Activated T-cell treated with anti-CD3 and anti-CD28 coated beads for 1 hour (primary cell): Measurements from ENCODE around the gene CCDC192.
"Not testable (repeated sequence)": the region's sequence is repeated elsewhere in the genome, so short reads cannot be mapped to it uniquely, and the experiment has no call there.

Experiments
- DNase-seq: peaks from one replicate; pipeline ENCODE4 v3.0.0-alpha.2; 2020; ENCODE audit warnings: low read depth

CCDC192 gene

GRCh38 chr5:127846884-127847283 lies 143.7 kb downstream of the CCDC192 start:
- DNase-seq = no peak

GRCh38 chr5:127847641-127848040 lies 144.4 kb downstream of the CCDC192 start:
- DNase-seq = not testable (repeated sequence)

- DNase-seq = no peak
Observed at GRCh38 chr5:127848098-127848497, 144.9 kb downstream of the CCDC192 start.

- DNase-seq = no peak
Observed at GRCh38 chr5:127849408-127849807, 146.2 kb downstream of the CCDC192 start.

GRCh38 chr5:127849891-127850290 lies 146.7 kb downstream of the CCDC192 start:
- no peak for DNase-seq

GRCh38 chr5:127851964-127852363 lies 148.8 kb downstream of the CCDC192 start:
- no peak for DNase-seq

- DNase-seq = no peak
Observed at GRCh38 chr5:127854520-127854919, 151.3 kb downstream of the CCDC192 start.

GRCh38 chr5:127856292-127856691 lies 153.1 kb downstream of the CCDC192 start:
- DNase-seq = no peak

- no peak for DNase-seq
Observed at GRCh38 chr5:127858116-127858784, 155.1 kb downstream of the CCDC192 start.

- DNase-seq = no peak
Observed at GRCh38 chr5:127860291-127860690, 157.1 kb downstream of the CCDC192 start.

- no peak for DNase-seq
Observed at GRCh38 chr5:127863161-127863560, 160.0 kb downstream of the CCDC192 start.

GRCh38 chr5:127863610-127864395 lies 160.6 kb downstream of the CCDC192 start:
- DNase-seq = no peak

- no peak for DNase-seq
Observed at GRCh38 chr5:127864511-127864910, 161.3 kb downstream of the CCDC192 start.

- no peak for DNase-seq
Observed at GRCh38 chr5:127865273-127865672, 162.1 kb downstream of the CCDC192 start.

- no peak for DNase-seq
Observed at GRCh38 chr5:127867022-127867783, 164.0 kb downstream of the CCDC192 start.

- no peak for DNase-seq
Observed at GRCh38 chr5:127870914-127871313, 167.7 kb downstream of the CCDC192 start.

GRCh38 chr5:127871503-127872153 lies 168.4 kb downstream of the CCDC192 start:
- no peak for DNase-seq

GRCh38 chr5:127872494-127872893 lies 169.3 kb downstream of the CCDC192 start:
- no peak for DNase-seq

- DNase-seq = no peak
Observed at GRCh38 chr5:127875235-127876021, 172.2 kb downstream of the CCDC192 start.

- no peak for DNase-seq
Observed at GRCh38 chr5:127876384-127876783, 173.2 kb downstream of the CCDC192 start.

- DNase-seq = no peak
Observed at GRCh38 chr5:127878174-127878750, 175.1 kb downstream of the CCDC192 start.
